ENCODE measurements around the gene KIF23. TPM values are rescaled to one million over a fixed set of nuclear protein-coding genes. Genes with fewer than 3 reads are reported as not detected.

The KIF23 gene
- total RNA-seq, 1 experiment from 2014 or later, result 83.7 TPM

DNA sequence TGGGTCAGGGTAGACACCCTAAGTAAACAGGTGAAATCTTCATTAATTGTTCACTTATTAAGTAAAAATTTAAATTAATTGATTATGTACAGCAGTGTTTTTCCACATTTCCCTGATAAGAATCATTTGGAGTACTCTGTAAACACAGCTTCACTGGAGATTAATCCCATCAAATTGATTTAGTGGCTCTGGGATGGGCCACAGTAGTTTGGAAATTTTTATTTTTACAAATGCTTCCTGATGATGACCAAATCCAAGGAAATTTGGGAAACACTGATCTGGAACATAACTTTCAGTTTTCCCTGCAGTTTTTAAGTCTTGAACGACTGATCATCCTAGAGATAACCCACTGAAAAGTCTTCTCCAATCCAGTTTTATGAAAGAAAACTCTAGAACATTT, 19.7 kb downstream of the KIF23 start:
- H3K4me2 ChIP-seq (ENCODE audit: low read length), result no peak overlapping the region
- no peak overlapping the region for H3K9ac ChIP-seq (ENCODE audit: low read length)
- H3K9me2 ChIP-seq (ENCODE audit: insufficient read depth), result no peaks in the 10 kb centered on the region
- no peaks in the 10 kb centered on the region for H3K4me1 ChIP-seq (ENCODE audit: control insufficient read depth in 1 of 2, insufficient read depth in 2 of 2, low read length in 2 of 2)
- TF ChIP-seq ZFX (IDR thresholded peaks at IDR 0.05) (no peak), EGR1 (IDR thresholded peaks at IDR 0.05; ENCODE audit: low read depth) (no peak), POLR2A (IDR thresholded peaks at IDR 0.05; ENCODE audit: borderline replicate concordance, extremely low read depth, insufficient read depth, insufficient read length) (no peak), SRF (IDR thresholded peaks at IDR 0.05; ENCODE audit: low read depth) (no peak), JUND (IDR thresholded peaks at IDR 0.05) (no peak), RAD21 (IDR thresholded peaks at IDR 0.05; ENCODE audit: low read depth) (no peak), ELF1 (IDR thresholded peaks at IDR 0.05; ENCODE audit: borderline replicate concordance, low read depth) (no peak), SP1 (IDR thresholded peaks at IDR 0.05; ENCODE audit: low read depth) (no peak), FOSL1 (IDR thresholded peaks at IDR 0.05; ENCODE audit: low read depth) (no peak), YY1 (IDR thresholded peaks at IDR 0.05; ENCODE audit: extremely low read depth, insufficient replicate concordance, low read depth, low read length) (no peak), EZH2 (IDR thresholded peaks at IDR 0.05) (no peak), ZNF274 (IDR thresholded peaks at IDR 0.05; ENCODE audit: low read depth, low read length) (no peak), CEBPB (IDR thresholded peaks at IDR 0.05; ENCODE audit: low read depth) (no peak), POLR2AphosphoS5 (IDR thresholded peaks at IDR 0.05; ENCODE audit: low read depth, low read length) (no peak), TCF7L2 (IDR thresholded peaks at IDR 0.05; ENCODE audit: borderline replicate concordance, extremely low read depth, insufficient read depth, insufficient read length) (no peak)
- TF ChIP-seq, protein P1, sequence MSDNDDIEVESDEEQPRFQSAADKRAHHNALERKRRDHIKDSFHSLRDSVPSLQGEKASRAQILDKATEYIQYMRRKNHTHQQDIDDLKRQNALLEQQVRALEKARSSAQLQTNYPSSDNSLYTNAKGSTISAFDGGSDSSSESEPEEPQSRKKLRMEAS (IDR thresholded peaks at IDR 0.05), result no peak
- TF ChIP-seq, protein P2, sequence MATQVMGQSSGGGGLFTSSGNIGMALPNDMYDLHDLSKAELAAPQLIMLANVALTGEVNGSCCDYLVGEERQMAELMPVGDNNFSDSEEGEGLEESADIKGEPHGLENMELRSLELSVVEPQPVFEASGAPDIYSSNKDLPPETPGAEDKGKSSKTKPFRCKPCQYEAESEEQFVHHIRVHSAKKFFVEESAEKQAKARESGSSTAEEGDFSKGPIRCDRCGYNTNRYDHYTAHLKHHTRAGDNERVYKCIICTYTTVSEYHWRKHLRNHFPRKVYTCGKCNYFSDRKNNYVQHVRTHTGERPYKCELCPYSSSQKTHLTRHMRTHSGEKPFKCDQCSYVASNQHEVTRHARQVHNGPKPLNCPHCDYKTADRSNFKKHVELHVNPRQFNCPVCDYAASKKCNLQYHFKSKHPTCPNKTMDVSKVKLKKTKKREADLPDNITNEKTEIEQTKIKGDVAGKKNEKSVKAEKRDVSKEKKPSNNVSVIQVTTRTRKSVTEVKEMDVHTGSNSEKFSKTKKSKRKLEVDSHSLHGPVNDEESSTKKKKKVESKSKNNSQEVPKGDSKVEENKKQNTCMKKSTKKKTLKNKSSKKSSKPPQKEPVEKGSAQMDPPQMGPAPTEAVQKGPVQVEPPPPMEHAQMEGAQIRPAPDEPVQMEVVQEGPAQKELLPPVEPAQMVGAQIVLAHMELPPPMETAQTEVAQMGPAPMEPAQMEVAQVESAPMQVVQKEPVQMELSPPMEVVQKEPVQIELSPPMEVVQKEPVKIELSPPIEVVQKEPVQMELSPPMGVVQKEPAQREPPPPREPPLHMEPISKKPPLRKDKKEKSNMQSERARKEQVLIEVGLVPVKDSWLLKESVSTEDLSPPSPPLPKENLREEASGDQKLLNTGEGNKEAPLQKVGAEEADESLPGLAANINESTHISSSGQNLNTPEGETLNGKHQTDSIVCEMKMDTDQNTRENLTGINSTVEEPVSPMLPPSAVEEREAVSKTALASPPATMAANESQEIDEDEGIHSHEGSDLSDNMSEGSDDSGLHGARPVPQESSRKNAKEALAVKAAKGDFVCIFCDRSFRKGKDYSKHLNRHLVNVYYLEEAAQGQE (IDR thresholded peaks at IDR 0.05; ENCODE audit: low read depth), result no peak
- TF ChIP-seq, protein P3, sequence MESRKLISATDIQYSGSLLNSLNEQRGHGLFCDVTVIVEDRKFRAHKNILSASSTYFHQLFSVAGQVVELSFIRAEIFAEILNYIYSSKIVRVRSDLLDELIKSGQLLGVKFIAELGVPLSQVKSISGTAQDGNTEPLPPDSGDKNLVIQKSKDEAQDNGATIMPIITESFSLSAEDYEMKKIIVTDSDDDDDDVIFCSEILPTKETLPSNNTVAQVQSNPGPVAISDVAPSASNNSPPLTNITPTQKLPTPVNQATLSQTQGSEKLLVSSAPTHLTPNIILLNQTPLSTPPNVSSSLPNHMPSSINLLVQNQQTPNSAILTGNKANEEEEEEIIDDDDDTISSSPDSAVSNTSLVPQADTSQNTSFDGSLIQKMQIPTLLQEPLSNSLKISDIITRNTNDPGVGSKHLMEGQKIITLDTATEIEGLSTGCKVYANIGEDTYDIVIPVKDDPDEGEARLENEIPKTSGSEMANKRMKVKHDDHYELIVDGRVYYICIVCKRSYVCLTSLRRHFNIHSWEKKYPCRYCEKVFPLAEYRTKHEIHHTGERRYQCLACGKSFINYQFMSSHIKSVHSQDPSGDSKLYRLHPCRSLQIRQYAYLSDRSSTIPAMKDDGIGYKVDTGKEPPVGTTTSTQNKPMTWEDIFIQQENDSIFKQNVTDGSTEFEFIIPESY (IDR thresholded peaks at IDR 0.05; ENCODE audit: extremely low read depth, insufficient replicate concordance, low read length), result no peak
- TF ChIP-seq, protein P4, sequence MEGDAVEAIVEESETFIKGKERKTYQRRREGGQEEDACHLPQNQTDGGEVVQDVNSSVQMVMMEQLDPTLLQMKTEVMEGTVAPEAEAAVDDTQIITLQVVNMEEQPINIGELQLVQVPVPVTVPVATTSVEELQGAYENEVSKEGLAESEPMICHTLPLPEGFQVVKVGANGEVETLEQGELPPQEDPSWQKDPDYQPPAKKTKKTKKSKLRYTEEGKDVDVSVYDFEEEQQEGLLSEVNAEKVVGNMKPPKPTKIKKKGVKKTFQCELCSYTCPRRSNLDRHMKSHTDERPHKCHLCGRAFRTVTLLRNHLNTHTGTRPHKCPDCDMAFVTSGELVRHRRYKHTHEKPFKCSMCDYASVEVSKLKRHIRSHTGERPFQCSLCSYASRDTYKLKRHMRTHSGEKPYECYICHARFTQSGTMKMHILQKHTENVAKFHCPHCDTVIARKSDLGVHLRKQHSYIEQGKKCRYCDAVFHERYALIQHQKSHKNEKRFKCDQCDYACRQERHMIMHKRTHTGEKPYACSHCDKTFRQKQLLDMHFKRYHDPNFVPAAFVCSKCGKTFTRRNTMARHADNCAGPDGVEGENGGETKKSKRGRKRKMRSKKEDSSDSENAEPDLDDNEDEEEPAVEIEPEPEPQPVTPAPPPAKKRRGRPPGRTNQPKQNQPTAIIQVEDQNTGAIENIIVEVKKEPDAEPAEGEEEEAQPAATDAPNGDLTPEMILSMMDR (IDR thresholded peaks at IDR 0.05 in 2 of 3, conservative IDR thresholded peaks at IDR 0.05 in 1 of 3; ENCODE audit: borderline replicate concordance in 1 of 3, insufficient read depth in 1 of 3, low read depth in 2 of 3, low read length in 2 of 3), result no peak
- TF ChIP-seq, protein P5, sequence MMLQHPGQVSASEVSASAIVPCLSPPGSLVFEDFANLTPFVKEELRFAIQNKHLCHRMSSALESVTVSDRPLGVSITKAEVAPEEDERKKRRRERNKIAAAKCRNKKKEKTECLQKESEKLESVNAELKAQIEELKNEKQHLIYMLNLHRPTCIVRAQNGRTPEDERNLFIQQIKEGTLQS (IDR thresholded peaks at IDR 0.05), result no peak
- ATAC-seq, result no peak
- H3K36me3 ChIP-seq (ENCODE audit: control insufficient read depth in 1 of 2, insufficient read depth in 2 of 2, low read length in 2 of 2), result peaks cover 64 to 70% of the 10 kb centered on the region in 2 experiments
- no peak overlapping the region for H3K4me3 ChIP-seq (replicated peaks in 1 of 2; ENCODE audit: low read depth in 1 of 2, low read length in 2 of 2)
- H3K79me2 ChIP-seq (ENCODE audit: insufficient read depth, low read length), result peaks cover 74% of the 10 kb centered on the region
- BruUV-seq (replicated peaks), result no TSS peak
- no peaks in the 10 kb centered on the region for H4K20me1 ChIP-seq (ENCODE audit: insufficient read depth)
- ChIA-PET CTCF (no interaction called here), POLR2A (no interaction called here), RAD21 (ENCODE audit: low non-redundant PET in 1 of 2, low total read pairs in 2 of 2, uncharacterized antibody in 2 of 2, unreplicated experiment in 2 of 2) (no interaction called here)
- intact Hi-C loops (cut with micrococcal nuclease), result no loop called here
- no peak overlapping the region for H3K27ac ChIP-seq (ENCODE audit: low read depth, low read length)
- H2AFZ ChIP-seq (ENCODE audit: low read depth, low read length, poor library complexity, severe bottlenecking), result no peak overlapping the region
- H3K27me3 ChIP-seq (ENCODE audit: insufficient read depth, low read length), result no peaks in the 10 kb centered on the region
- DNase-seq (ENCODE audit: low read depth, low spot score), result no peak
- H3K9me3 ChIP-seq (ENCODE audit: control insufficient read depth in 1 of 2, insufficient read depth in 1 of 2, low read depth in 1 of 2, low read length in 2 of 2), result no peaks in the 10 kb centered on the region

All from HCT116 (cell line).